Measurements from ENCODE around the gene IKZF1.

- no peak for TF ChIP-seq EZH2 (IDR thresholded peaks at IDR 0.05)
- TF ChIP-seq, protein P1, sequence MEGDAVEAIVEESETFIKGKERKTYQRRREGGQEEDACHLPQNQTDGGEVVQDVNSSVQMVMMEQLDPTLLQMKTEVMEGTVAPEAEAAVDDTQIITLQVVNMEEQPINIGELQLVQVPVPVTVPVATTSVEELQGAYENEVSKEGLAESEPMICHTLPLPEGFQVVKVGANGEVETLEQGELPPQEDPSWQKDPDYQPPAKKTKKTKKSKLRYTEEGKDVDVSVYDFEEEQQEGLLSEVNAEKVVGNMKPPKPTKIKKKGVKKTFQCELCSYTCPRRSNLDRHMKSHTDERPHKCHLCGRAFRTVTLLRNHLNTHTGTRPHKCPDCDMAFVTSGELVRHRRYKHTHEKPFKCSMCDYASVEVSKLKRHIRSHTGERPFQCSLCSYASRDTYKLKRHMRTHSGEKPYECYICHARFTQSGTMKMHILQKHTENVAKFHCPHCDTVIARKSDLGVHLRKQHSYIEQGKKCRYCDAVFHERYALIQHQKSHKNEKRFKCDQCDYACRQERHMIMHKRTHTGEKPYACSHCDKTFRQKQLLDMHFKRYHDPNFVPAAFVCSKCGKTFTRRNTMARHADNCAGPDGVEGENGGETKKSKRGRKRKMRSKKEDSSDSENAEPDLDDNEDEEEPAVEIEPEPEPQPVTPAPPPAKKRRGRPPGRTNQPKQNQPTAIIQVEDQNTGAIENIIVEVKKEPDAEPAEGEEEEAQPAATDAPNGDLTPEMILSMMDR (IDR thresholded peaks at IDR 0.05), result no peak
- no peak for TF ChIP-seq EZH2phosphoT487 (IDR thresholded peaks at IDR 0.05)
These were observed 19.2 kb upstream of the IKZF1 start for GRCh38 chr7:50285269-50285668.

Data from neural progenitor cell (in vitro differentiated cells).